PFSK-1 (cell line): ENCODE measurements around the gene GJA9.

Experiments used
- FOXP2 ChIP-seq: optimal IDR thresholded peaks from 2 replicates; pipeline ENCODE3; 2011; ENCODE audit warnings: borderline replicate concordance, control low read depth, inconsistent platforms; ENCODE audit not compliant: insufficient read depth; ENCODE audit errors: extremely low read length, extremely low read depth
- POLR2AphosphoS5 ChIP-seq: IDR thresholded peaks from 2 replicates; pipeline ENCODE4 v1.6.1; 2012; ENCODE audit warnings: low read depth, mild to moderate bottlenecking, control low read depth, low read length, moderate library complexity
- REST ChIP-seq, 2 experiments: IDR thresholded peaks; 2 replicates each; pipeline versions ENCODE4 v1.6.1 to v1.8.0; 2011 to 2012; ENCODE audit warnings: low read depth in 2 of 2, low read length in 2 of 2, control low read depth in 1 of 2, inconsistent platforms in 1 of 2, mild to moderate bottlenecking in 1 of 2, moderate library complexity in 1 of 2; ENCODE audit not compliant: insufficient read depth in 1 of 2
- SIN3A ChIP-seq: IDR thresholded peaks from 2 replicates; pipeline ENCODE4 v1.6.1; 2012; ENCODE audit warnings: mild to moderate bottlenecking, low read length, moderate library complexity, borderline replicate concordance; ENCODE audit not compliant: insufficient read depth
- TAF1 ChIP-seq: IDR thresholded peaks from 2 replicates; pipeline ENCODE4 v1.6.1; 2012; ENCODE audit warnings: low read length, control low read depth, borderline replicate concordance; ENCODE audit not compliant: insufficient read depth

GJA9 gene

DNA sequence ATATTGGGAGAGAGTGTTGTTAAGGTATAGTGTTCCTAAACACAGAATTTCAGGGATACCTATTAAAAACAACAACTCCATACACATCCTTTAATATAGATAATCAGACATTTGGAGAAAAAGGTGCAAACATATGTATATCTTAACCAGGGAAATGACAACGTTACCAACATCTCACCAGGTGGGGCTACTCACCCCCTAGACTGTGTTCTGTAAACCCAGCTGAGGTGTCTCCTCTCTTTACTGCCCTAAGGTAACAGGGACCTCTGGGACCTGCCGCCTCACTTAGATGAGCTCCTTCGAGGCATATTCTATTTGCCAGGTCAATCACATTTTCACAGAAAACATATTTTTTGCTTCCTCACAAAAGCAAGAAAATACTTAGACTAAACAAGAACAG lies 35.2 kb downstream of the GJA9 start:
- no peak for TF ChIP-seq REST (IDR thresholded peaks at IDR 0.05; ENCODE audit: insufficient read depth in 1 of 2, low read depth in 2 of 2, low read length in 2 of 2)
- no peak for TF ChIP-seq SIN3A
- TF ChIP-seq TAF1, result no peak
- TF ChIP-seq FOXP2, result no peak
- no peak for TF ChIP-seq POLR2AphosphoS5

GRCh38 chr1:38840281-38840680 lies 41.1 kb downstream of the GJA9 start:
- TF ChIP-seq FOXP2, result no peak
- TF ChIP-seq SIN3A, result no peak
- TF ChIP-seq POLR2AphosphoS5, result no peak
- TF ChIP-seq TAF1, result no peak
- TF ChIP-seq REST (IDR thresholded peaks at IDR 0.05; ENCODE audit: insufficient read depth in 1 of 2, low read depth in 2 of 2, low read length in 2 of 2), result no peak

GRCh38 chr1:38839363-38839762 lies 42.0 kb downstream of the GJA9 start:
- TF ChIP-seq TAF1, result no peak
- no peak for TF ChIP-seq FOXP2
- no peak for TF ChIP-seq SIN3A
- TF ChIP-seq POLR2AphosphoS5, result no peak
- TF ChIP-seq REST (IDR thresholded peaks at IDR 0.05; ENCODE audit: insufficient read depth in 1 of 2, low read depth in 2 of 2, low read length in 2 of 2), result no peak

GRCh38 chr1:38834937-38835827 lies 46.2 kb downstream of the GJA9 start:
- TF ChIP-seq REST (IDR thresholded peaks at IDR 0.05; ENCODE audit: insufficient read depth in 1 of 2, low read depth in 2 of 2, low read length in 2 of 2) (no peak), FOXP2 (no peak), SIN3A (no peak), TAF1 (no peak), POLR2AphosphoS5 (no peak)

GRCh38 chr1:38834221-38834782 lies 47.1 kb downstream of the GJA9 start:
- TF ChIP-seq POLR2AphosphoS5 (no peak), TAF1 (no peak), FOXP2 (no peak), REST (IDR thresholded peaks at IDR 0.05; ENCODE audit: insufficient read depth in 1 of 2, low read depth in 2 of 2, low read length in 2 of 2) (no peak), SIN3A (no peak)
